ENCODE measurements around the gene ASPRV1. TPM values are rescaled to one million over a fixed set of nuclear protein-coding genes. Genes with fewer than 3 reads are reported as not detected.

ASPRV1 gene
- total RNA-seq, 4 donors from 2014 or later: 2.5 to 11.2 (median 5.1) TPM

GRCh38 chr2:69945441-69945840 lies 16.0 kb downstream of the ASPRV1 start:
- Histone ChIP-seq H3K4me3 (no peak overlapping the region), H3K27ac (no peak overlapping the region), H3K27me3 (no peaks in the 10 kb centered on the region), H3K36me3 (peaks cover 0 to 23% (median 0%) of the 10 kb centered on the region in 3 donors), H3K4me1 (peaks cover 0 to 19% (median 3%) of the 10 kb centered on the region in 4 donors), H3K9me3 (no peaks in the 10 kb centered on the region)
- no peak for TF ChIP-seq POLR2A (IDR thresholded peaks at IDR 0.05)
- no peak for TF ChIP-seq CTCF (IDR thresholded peaks at IDR 0.05)
- no peak for TF ChIP-seq EP300 (IDR thresholded peaks at IDR 0.05)
- 82 to 86% methylated on average over 8 of the region's 8 CpGs for WGBS, 2 donors
- DNase-seq (ENCODE audit: low spot score in 2 of 2): no peak

- WGBS, 2 donors: 94 to 96% methylated on average over 7 of the region's 7 CpGs
- Histone ChIP-seq H3K36me3 (peaks cover 0 to 26% (median 0%) of the 10 kb centered on the region in 3 donors), H3K9me3 (no peaks in the 10 kb centered on the region), H3K4me3 (no peak overlapping the region), H3K27ac (no peak overlapping the region), H3K27me3 (no peaks in the 10 kb centered on the region), H3K4me1 (peaks cover 0 to 22% (median 3%) of the 10 kb centered on the region in 4 donors)
- DNase-seq (ENCODE audit: low spot score in 2 of 2): no peak
- TF ChIP-seq EP300 (IDR thresholded peaks at IDR 0.05) (no peak), CTCF (IDR thresholded peaks at IDR 0.05) (no peak), POLR2A (IDR thresholded peaks at IDR 0.05) (no peak)
These were observed 16.7 kb downstream of the ASPRV1 start for GRCh38 chr2:69944756-69945155.

GRCh38 chr2:69943843-69944525 lies 17.4 kb downstream of the ASPRV1 start:
- WGBS, 2 donors: 80 to 85% methylated on average over 9 of the region's 9 CpGs
- Histone ChIP-seq H3K36me3 (peaks cover 0 to 33% (median 3%) of the 10 kb centered on the region in 3 donors), H3K9me3 (no peaks in the 10 kb centered on the region), H3K4me3 (no peak overlapping the region), H3K4me1 (peaks cover 0 to 23% (median 3%) of the 10 kb centered on the region in 4 donors), H3K27ac (no peak overlapping the region), H3K27me3 (no peaks in the 10 kb centered on the region)
- no peak for DNase-seq (ENCODE audit: low spot score in 2 of 2)
- TF ChIP-seq EP300 (IDR thresholded peaks at IDR 0.05) (no peak), CTCF (IDR thresholded peaks at IDR 0.05) (no peak), POLR2A (IDR thresholded peaks at IDR 0.05) (no peak)

- H3K36me3 ChIP-seq: peaks cover 0 to 41% (median 9%) of the 10 kb centered on the region in 3 donors
These were observed 18.2 kb downstream of the ASPRV1 start for GRCh38 chr2:69943000-69943842.

GRCh38 chr2:69940691-69941090 lies 20.7 kb downstream of the ASPRV1 start:
- 78 to 91% methylated on average over 8 of the region's 8 CpGs for WGBS, 2 donors
- Histone ChIP-seq H3K27ac (peak overlapping the region in 2 of 4 donors; percentile 14 to 41), H3K27me3 (no peaks in the 10 kb centered on the region), H3K36me3 (peaks cover 1 to 63% (median 14%) of the 10 kb centered on the region in 3 donors), H3K4me1 (peaks cover 0 to 9% (median 0%) of the 10 kb centered on the region in 4 donors), H3K9me3 (no peaks in the 10 kb centered on the region), H3K4me3 (no peak overlapping the region)
- DNase-seq (ENCODE audit: low spot score in 2 of 2): no peak
- TF ChIP-seq EP300 (IDR thresholded peaks at IDR 0.05): no peak
- TF ChIP-seq CTCF (IDR thresholded peaks at IDR 0.05): no peak

More at GRCh38 chr2:69943000-69943842, 18.2 kb downstream of the ASPRV1 start:
- no peaks in the 10 kb centered on the region for H3K27me3 ChIP-seq
- no peaks in the 10 kb centered on the region for H3K9me3 ChIP-seq
- H3K4me1 ChIP-seq: peaks cover 0 to 16% (median 3%) of the 10 kb centered on the region in 4 donors
- TF ChIP-seq POLR2A (IDR thresholded peaks at IDR 0.05) (no peak), EP300 (IDR thresholded peaks at IDR 0.05) (no peak)
- WGBS, 2 donors: 87 to 89% methylated on average over 11 of the region's 11 CpGs
- no peak overlapping the region for H3K4me3 ChIP-seq
- H3K27ac ChIP-seq: no peak overlapping the region
- DNase-seq (ENCODE audit: low spot score in 2 of 2): no peak
